ENCODE results near the gene PTCD3.

PTCD3 gene

GRCh38 chr2:86143926-86144685 lies 38.1 kb downstream of the PTCD3 start:
- no peak for DNase-seq (ENCODE audit: low read depth in 3 of 3)

- DNase-seq (ENCODE audit: low read depth in 3 of 3), result no peak
These were observed 41.8 kb downstream of the PTCD3 start for GRCh38 chr2:86147793-86148192.

GRCh38 chr2:86150502-86150901 lies 44.5 kb downstream of the PTCD3 start:
- no peak for DNase-seq (ENCODE audit: low read depth in 3 of 3)

GRCh38 chr2:86157009-86157556 lies 51.0 kb downstream of the PTCD3 start:
- DNase-seq (ENCODE audit: low read depth in 3 of 3), result no peak

GRCh38 chr2:86158286-86158685 lies 52.3 kb downstream of the PTCD3 start:
- no peak for DNase-seq (ENCODE audit: low read depth in 3 of 3)

GRCh38 chr2:86160156-86160952 lies 54.3 kb downstream of the PTCD3 start:
- DNase-seq (ENCODE audit: low read depth in 3 of 3), result no peak

- DNase-seq (ENCODE audit: low read depth in 3 of 3), result no peak
These were observed 64.4 kb downstream of the PTCD3 start for GRCh38 chr2:86170449-86170848.

- DNase-seq (ENCODE audit: low read depth in 3 of 3), result no peak
These were observed 65.3 kb downstream of the PTCD3 start for GRCh38 chr2:86171295-86171694.

GRCh38 chr2:86172610-86173009 lies 66.6 kb downstream of the PTCD3 start:
- DNase-seq (ENCODE audit: low read depth in 3 of 3), result no peak

- DNase-seq (ENCODE audit: low read depth in 3 of 3), result no peak
These were observed 68.4 kb downstream of the PTCD3 start for GRCh38 chr2:86174445-86174844.

GRCh38 chr2:86175828-86176227 lies 69.8 kb downstream of the PTCD3 start:
- DNase-seq (ENCODE audit: low read depth in 3 of 3), result no peak

GRCh38 chr2:86176597-86176996 lies 70.6 kb downstream of the PTCD3 start:
- DNase-seq (ENCODE audit: low read depth in 3 of 3), result no peak

GRCh38 chr2:86185517-86186212 lies 79.6 kb downstream of the PTCD3 start:
- no peak for DNase-seq (ENCODE audit: low read depth in 3 of 3)

- no peak for DNase-seq (ENCODE audit: low read depth in 3 of 3)
These were observed 80.4 kb downstream of the PTCD3 start for GRCh38 chr2:86186431-86186830.

GRCh38 chr2:86189782-86190416 lies 83.9 kb downstream of the PTCD3 start:
- DNase-seq (ENCODE audit: low read depth in 3 of 3), result no peak
